Kidney tubule cell (primary cell): ENCODE results near the gene HELQ.
A peak's percentile ranks its signal among the peaks of the same experiment; 100 is the strongest.

Experiments
- DNase-seq: peaks from one replicate; pipeline ENCODE4 v3.0.0-alpha.2; 2018; ENCODE audit warnings: low spot score

HELQ gene

DNA sequence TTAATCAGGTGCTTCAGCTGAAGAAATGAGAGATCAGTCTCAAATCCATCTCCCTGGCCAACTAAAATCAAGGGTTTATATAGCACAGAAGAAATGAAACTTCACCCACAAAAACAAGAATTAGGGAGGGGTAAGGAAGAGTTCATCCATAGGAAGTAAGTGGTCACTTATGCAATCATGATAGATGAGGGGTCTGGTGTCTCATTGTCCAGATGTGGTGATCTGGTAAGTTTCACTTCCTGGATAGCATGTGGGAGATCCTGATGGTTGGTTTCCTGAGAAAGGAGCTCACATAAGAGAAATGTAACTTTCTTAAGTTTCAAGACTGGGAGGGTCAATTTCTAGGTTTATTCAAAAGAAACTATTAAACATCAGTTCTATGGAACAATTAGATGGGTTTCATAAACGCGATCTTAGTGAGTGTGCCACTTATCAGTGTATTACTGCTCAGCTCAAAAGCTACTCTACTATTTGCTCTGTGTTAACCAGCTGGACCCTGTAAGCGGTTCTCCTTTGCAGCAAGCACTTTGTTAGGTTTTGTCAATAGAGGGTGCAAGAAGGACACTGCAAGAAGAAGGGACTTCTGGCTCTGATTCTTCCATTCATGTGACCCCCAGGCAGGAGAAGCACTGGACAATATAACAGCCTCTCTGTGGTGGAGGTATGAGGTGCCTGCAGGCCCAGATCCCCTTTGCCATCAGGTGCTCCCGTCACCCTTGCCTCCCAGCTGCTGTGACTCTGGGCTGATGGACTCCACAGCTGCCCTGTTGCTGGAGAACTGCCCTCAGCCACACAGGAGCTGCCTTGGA, 85.6 kb downstream of the HELQ start:
- no peak for DNase-seq

DNA sequence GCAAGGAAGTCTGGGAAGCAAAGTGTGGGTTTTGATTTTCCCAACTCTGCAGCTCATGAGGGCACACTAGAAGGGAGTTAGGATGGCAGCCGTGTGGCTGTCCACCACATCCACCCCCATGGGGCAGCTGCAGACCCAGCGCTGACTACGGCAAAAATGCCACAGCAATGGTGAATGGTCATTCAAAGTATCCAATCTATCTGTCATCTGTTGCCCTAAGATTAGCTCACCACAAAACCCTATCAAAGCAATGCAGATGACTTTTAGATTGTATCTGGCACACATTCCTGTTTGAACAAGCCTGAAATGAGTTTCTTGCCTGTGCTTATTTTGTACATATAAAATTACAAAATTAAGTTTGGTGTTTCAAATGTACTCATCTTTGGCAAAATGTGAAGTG, 91.3 kb downstream of the HELQ start:
- DNase-seq = no peak

DNA sequence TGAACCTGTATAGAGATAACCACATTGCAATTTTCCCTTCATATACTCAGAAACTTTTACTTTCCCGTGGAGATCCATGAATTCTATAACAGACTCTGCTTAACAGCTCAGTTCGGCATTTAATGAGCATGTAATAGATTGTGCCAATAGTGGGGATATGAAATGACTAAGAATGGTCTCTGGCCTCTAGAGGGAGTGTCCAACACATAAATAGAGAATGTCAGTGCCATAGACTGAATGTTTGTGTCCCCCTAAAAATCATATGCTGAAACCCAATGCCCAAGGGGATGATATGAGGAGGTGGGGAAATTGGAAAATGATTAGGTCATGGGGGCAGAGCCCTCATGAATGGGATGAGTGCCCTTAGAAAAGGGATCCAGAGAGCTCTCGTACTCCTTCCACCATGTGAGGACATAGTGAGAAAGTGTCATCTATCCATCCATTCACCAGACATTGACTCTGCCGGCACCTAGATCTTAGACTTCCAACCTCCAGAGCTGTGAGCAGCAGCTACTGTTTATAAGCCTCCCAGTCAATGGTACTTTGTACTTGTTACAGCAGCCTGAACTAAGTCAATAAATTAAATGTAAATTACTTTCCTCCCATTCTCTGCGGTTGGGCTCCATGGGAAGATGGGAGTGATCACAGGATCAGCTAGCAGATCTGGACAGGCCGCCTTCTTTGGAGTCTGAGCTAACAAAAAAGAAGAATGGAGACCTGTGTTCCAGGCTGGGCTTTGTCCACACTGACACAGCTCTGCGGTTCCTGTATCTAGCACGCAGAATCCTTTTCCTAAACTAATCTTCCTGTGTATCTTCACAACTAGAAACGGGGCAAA, 92.9 kb downstream of the HELQ start:
- DNase-seq = peak; percentile 20

DNA sequence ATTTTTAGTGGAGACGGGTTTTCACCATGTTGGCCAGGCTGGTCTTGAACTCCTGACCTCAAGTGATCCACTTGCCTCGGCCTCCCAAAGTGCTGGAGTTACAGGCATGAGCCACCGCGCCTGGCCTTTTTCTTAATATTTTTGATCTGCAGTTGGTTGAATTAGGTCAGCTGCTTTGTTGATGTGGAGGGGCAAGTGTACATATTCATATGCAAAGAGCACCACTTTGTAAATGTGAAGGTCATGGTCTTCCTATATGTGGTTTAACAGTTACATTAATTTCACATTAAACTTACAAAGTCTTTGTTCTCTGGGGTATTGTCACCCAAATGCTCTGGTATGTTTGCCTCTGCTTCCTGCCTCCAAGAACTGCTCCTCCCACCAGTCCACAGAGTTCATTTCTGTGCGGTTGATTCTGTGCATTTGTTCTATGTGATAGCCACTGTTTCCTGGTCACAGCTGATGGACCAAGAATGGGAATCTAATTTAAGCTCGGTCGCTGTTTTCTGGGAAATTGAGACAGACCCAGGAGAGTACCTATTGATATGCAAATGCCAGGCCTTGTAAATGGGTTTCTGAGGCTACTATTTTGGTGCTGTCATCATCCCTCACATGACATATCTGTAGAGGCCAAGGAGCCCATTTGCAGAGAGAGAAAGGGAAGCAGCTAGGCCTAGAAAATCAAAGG, 94.1 kb downstream of the HELQ start:
- DNase-seq = no peak

DNA sequence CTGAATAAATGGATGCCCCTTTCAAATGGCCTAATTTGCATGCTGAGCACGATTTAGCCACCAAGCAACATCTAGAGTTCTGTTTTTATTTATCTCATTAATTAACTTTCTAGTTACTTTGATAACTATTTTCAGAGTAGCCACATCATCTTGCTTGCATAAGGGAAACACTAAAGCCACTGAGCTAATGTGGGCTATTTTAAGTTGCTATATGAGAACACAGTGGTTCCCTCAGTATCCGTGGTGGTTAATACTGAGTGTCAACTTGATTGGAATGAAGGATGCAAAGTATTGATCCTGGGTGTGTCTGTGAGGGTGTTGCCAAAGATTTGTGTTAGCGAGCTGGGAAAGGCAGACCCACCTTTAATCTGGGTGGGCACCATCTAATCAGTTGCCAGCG, 95.6 kb downstream of the HELQ start:
- no peak for DNase-seq

DNA sequence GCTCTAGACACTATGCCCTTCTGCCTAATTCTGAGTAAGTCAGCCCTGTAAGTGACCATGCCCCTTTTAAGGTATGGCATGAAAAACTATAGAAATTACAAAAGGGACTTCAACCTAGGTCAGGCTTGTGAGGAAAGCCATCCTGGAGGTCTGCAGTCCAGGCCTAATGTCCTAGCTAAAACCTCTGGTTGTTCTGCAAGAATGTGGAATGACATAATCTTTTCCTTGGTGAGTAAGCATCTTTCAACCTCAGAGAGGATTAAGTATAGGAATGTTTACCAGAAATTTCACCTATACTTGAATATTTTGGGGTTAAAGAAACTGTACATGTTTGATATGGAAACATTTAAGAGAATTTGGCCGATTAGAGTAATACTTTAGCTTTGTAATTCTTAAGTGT, 97.2 kb downstream of the HELQ start:
- DNase-seq = peak; percentile 75
